ENCODE results near the gene ZNF132.

Gene ZNF132

DNA sequence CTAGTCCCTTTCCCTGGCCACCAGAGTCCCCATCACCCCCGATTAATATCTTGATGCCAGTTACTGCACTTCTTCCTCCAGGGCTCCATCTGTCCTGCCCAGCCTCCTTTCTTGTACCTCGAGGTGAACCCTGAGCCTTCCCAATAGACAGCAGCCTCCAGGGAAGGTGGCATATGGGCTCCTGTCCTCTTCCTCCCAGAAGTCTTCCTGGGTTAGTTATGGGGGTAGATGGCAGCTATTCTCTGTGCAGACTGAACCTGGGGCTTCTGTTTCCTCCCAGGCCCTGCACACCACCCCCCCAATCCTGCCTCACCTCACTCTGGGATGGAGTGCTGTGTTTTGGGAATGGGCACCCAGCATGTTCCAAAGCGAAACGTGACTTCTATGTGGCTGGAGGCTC lies 41.9 kb downstream of the ZNF132 start:
- H3K4me3 ChIP-seq (ENCODE audit: low read length), result no peak overlapping the region
- peaks cover 7% of the 10 kb centered on the region for H3K4me1 ChIP-seq (ENCODE audit: control insufficient read depth, insufficient read depth, low read length)
- H3K36me3 ChIP-seq (ENCODE audit: control insufficient read depth, insufficient read depth, low read length), result peaks cover 13% of the 10 kb centered on the region
- H3K27me3 ChIP-seq (ENCODE audit: control insufficient read depth, insufficient read depth, low read length), result peaks cover 20% of the 10 kb centered on the region
- no peak overlapping the region for H3K9ac ChIP-seq (ENCODE audit: low read length)
- no peak overlapping the region for H3K27ac ChIP-seq (ENCODE audit: low read depth, low read length)

DNA sequence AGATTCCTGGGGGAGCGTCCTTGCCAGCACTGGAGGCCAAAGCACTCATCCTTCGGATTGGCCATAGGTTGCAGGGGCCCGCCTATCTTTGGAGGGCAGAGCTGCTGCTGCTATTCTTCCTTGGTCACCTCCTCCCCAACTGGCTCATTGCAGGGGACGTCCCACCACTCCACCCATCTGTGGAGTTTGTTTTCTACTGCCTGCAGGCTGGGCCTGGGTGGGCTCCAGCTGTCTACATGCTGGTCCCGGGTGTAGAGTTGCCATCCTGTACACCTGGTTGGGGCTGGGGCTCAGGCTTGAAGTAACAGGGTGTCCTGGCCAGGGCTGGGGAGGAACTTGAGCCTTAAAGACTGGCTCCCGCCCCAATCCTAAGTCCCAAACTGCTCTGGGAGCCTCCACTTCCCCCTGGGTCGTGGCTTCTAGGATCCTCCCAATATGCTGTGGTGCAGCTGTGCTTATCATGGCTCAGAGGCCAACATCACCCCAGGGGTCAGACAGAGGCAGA lies 42.4 kb downstream of the ZNF132 start:
- Histone ChIP-seq H3K27me3 (ENCODE audit: control insufficient read depth, insufficient read depth, low read length) (peaks cover 20% of the 10 kb centered on the region), H3K36me3 (ENCODE audit: control insufficient read depth, insufficient read depth, low read length) (peaks cover 18% of the 10 kb centered on the region), H3K4me1 (ENCODE audit: control insufficient read depth, insufficient read depth, low read length) (peaks cover 7% of the 10 kb centered on the region), H3K27ac (ENCODE audit: low read depth, low read length) (no peak overlapping the region), H3K4me3 (ENCODE audit: low read length) (no peak overlapping the region), H3K9ac (ENCODE audit: low read length) (no peak overlapping the region)

DNA sequence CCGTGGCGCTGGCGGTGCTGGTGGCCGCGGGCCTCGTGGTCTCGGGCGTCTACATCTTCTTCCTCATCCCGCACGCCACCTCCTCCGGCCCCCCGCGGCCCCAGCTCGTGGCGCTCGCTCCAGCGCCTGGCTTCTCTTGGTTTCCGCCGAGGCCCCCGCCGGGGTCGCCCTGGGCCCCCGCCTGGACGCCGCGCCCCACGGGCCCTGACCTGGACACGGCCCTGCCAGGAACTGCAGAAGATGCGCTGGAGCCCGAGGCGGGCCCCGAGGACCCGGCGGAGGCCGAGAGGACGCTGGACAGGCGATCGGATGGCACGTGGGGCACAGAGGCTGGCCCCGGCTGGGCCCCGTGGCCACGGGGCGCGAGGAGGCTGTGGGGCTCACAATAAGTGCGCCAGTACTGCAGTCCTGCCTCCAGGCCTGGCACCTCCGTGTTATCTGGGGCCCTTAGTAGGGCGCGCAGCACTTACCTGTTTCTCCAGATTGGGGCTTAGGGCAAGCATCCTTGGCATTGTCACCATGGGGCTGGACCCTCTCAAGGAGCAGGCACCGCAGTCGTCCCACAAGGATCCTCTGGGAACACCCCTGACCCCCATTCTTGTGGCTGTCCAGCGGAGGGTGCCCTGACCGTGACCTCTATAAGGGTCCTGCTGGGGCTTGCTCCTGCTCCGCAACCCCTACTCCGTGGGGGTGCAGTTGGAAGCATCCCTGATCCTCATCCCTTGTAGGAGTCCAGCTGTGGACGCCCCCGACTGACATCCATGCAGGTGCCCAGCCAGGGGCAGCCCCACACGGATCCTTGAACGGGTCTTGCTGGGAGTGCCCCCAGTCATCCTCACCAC lies 43.0 kb downstream of the ZNF132 start:
- H3K4me3 ChIP-seq (ENCODE audit: low read length), result no peak overlapping the region
- H3K27me3 ChIP-seq (ENCODE audit: control insufficient read depth, insufficient read depth, low read length), result peaks cover 20% of the 10 kb centered on the region
- H3K36me3 ChIP-seq (ENCODE audit: control insufficient read depth, insufficient read depth, low read length), result peaks cover 20% of the 10 kb centered on the region
- no peak overlapping the region for H3K9ac ChIP-seq (ENCODE audit: low read length)
- peaks cover 7% of the 10 kb centered on the region for H3K4me1 ChIP-seq (ENCODE audit: control insufficient read depth, insufficient read depth, low read length)
- H3K27ac ChIP-seq (ENCODE audit: low read depth, low read length), result no peak overlapping the region

DNA sequence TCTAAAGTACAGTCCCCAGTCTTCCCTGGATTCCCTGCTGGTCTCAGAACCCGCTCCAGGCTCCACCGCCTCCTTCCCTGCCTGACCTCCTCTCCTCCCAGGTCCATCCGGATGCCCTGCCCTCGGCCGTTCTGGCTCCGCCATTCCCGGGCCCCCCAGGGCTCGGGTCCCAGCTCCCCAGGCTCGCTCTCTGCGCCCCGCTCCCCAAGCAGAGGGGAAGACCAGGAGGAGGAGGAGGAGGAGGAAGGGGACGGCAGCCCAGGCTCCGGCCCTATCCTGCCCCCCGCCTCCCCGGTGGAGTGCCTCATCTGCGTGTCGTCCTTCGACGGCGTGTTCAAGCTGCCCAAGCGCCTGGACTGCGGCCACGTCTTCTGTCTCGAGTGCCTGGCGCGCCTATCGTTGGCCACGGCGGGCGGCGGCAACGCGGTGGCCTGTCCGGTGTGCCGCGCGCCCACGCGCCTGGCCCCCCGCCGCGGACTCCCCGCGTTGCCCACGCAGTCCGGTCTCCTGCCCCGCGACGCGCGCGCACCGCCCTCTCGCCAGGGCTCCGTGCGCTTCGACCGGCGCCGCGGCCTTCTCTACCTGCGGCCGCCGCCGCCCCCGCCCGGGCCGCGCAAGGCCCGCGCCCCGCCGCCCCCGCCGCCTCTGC lies 43.9 kb downstream of the ZNF132 start:
- Histone ChIP-seq H3K36me3 (ENCODE audit: control insufficient read depth, insufficient read depth, low read length) (peaks cover 20% of the 10 kb centered on the region), H3K4me1 (ENCODE audit: control insufficient read depth, insufficient read depth, low read length) (peaks cover 7% of the 10 kb centered on the region), H3K4me3 (ENCODE audit: low read length) (peak overlapping the region; percentile 17), H3K27me3 (ENCODE audit: control insufficient read depth, insufficient read depth, low read length) (peaks cover 20% of the 10 kb centered on the region), H3K27ac (ENCODE audit: low read depth, low read length) (no peak overlapping the region), H3K9ac (ENCODE audit: low read length) (no peak overlapping the region)

DNA sequence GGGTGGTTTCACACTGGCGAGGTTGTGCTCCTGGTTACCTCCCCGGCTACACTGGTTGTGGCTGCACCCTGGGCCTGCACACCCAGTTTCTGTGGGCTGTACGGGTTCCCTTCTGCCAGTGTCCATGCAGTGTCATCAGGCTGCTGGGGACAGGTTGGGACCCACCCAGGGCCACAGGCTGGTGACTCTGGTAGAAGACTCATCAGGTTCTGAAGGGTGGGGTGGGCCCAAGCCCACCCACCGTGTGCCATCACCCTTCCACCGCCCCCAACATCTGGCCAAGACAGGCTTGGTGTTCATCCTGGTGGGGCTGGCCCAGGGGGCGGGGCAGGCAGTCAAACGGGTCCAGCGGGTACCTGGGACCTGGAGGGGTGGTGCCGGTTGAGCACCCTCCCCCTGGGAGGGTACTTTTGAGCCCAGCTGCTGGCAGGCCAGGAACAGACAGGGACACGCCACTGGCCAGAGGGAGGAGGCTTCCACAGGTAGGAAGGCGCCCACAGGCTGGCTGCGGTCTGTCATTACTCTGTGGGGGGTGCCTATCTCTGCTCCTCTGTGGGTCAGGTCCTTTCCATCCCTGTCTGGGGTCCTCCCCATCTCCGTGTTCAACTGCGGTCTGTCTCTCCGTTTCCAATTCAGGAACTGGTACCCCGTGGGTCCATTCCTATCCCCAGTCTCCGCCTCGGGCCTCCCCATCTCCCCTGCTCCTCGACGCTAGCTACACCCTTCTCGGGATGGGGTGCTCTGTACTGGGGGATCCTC lies 44.6 kb downstream of the ZNF132 start, which contains the start of gene RNF225:
TSS of gene RNF225 (plus strand) at position 437 of the 759 bp plus-strand sequence. CDS start 434 bp downstream, outside the sequence.
- Histone ChIP-seq H3K9ac (ENCODE audit: low read length) (no peak within 1 kb of the TSS), H3K4me3 (ENCODE audit: low read length) (peak within 1 kb of the TSS; percentile 17), H3K36me3 (ENCODE audit: control insufficient read depth, insufficient read depth, low read length) (peaks cover 20% of the 10 kb centered on the region), H3K4me1 (ENCODE audit: control insufficient read depth, insufficient read depth, low read length) (peaks cover under 1% of the 10 kb centered on the region), H3K27ac (ENCODE audit: low read depth, low read length) (no peak within 1 kb of the TSS), H3K27me3 (ENCODE audit: control insufficient read depth, insufficient read depth, low read length) (peaks cover 20% of the 10 kb centered on the region)

DNA sequence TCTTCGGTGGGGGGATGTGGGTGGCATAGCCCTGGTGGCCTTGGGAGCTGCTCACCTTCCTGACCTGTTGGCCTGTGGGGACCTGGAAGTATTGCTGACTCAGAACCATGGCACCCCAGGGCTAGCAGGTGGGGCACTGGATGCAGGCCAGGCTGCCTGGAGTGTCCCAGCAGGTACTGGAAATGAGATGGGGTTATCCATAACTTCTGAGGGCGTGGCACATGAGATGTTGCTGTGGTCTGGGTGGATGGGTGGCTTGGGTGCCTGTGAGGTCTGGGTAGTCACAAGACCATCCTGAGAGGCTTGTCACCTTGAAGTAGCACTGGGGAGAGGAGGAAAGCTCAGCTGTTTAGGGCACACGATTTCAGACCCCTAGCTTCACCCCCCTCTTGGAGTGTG lies 45.1 kb downstream of the ZNF132 start:
- H3K9ac ChIP-seq (ENCODE audit: low read length), result no peak overlapping the region
- H3K4me1 ChIP-seq (ENCODE audit: control insufficient read depth, insufficient read depth, low read length), result no peaks in the 10 kb centered on the region
- H3K4me3 ChIP-seq (ENCODE audit: low read length), result no peak overlapping the region
- peaks cover 20% of the 10 kb centered on the region for H3K27me3 ChIP-seq (ENCODE audit: control insufficient read depth, insufficient read depth, low read length)
- H3K36me3 ChIP-seq (ENCODE audit: control insufficient read depth, insufficient read depth, low read length), result peaks cover 20% of the 10 kb centered on the region
- no peak overlapping the region for H3K27ac ChIP-seq (ENCODE audit: low read depth, low read length)

DNA sequence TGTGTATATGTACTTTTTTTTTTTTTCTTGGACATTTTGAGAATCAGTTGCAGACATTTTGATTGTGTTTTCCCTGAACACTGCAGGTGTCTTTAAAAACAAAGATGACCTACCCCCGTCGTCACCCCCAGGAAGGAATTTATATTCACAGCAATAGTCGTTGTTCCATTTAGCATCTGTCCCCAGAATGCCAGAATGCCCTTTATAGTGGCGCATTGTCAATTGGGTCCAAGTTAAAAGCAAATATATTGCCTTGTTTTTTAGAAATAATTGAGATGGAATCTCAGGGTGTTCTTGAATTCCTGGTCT lies 46.3 kb downstream of the ZNF132 start:
- Histone ChIP-seq H3K4me1 (ENCODE audit: control insufficient read depth, insufficient read depth, low read length) (no peaks in the 10 kb centered on the region), H3K4me3 (ENCODE audit: low read length) (no peak overlapping the region), H3K27ac (ENCODE audit: low read depth, low read length) (no peak overlapping the region), H3K9ac (ENCODE audit: low read length) (no peak overlapping the region), H3K27me3 (ENCODE audit: control insufficient read depth, insufficient read depth, low read length) (peaks cover 20% of the 10 kb centered on the region), H3K36me3 (ENCODE audit: control insufficient read depth, insufficient read depth, low read length) (peaks cover 21% of the 10 kb centered on the region)

DNA sequence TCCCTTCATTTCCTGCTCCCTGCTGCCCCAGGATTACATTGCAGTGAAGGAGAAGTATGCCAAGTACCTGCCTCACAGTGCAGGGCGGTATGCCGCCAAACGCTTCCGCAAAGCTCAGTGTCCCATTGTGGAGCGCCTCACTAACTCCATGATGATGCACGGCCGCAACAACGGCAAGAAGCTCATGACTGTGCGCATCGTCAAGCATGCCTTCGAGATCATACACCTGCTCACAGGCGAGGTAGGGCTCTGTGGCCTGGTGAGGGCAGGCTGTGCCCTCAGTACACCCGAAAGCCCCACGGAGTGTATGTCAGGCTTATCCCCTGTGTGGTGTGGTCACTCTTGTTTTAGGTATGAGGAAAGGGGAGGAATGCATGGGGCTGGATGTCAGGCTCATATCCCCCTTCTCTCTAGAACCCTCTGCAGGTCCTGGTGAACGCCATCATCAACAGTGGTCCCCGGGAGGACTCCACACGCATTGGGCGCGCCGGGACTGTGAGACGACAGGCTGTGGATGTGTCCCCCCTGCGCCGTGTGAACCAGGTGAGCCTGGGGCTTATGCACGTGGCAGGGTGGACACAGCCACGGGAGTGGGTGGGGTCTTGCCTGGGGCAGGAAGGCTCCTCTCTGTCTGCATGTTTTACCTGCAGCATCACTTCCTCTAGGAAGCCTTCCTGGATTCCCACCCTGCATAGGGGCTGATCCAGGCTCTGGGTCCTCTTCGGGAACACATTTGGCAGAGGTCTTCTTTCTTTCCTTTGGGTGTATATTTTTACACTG lies 46.8 kb downstream of the ZNF132 start:
- H3K27me3 ChIP-seq (ENCODE audit: control insufficient read depth, insufficient read depth, low read length), result peaks cover 20% of the 10 kb centered on the region
- no peak overlapping the region for H3K27ac ChIP-seq (ENCODE audit: low read depth, low read length)
- H3K4me1 ChIP-seq (ENCODE audit: control insufficient read depth, insufficient read depth, low read length), result no peaks in the 10 kb centered on the region
- H3K36me3 ChIP-seq (ENCODE audit: control insufficient read depth, insufficient read depth, low read length), result peaks cover 24% of the 10 kb centered on the region
- no peak overlapping the region for H3K9ac ChIP-seq (ENCODE audit: low read length)
- H3K4me3 ChIP-seq (ENCODE audit: low read length), result no peak overlapping the region

DNA sequence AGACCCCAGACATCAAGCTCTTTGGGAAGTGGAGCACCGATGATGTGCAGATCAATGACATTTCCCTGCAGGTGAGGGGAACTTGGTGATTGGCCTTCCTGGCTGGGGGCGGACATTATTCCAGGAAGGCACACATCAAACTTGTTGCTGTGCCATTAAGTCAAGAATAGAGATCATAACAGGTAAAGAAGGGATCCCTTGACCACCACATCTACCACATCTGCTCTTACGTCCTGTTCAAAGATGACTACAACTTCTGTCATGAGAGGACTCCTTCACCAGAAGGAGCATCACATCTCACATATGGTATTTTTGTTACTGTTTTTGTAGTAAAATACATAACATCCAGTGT lies 51.8 kb downstream of the ZNF132 start:
- peaks cover 17% of the 10 kb centered on the region for H3K4me1 ChIP-seq (ENCODE audit: control insufficient read depth, insufficient read depth, low read length)
- no peaks in the 10 kb centered on the region for H3K27me3 ChIP-seq (ENCODE audit: control insufficient read depth, insufficient read depth, low read length)
- no peak overlapping the region for H3K27ac ChIP-seq (ENCODE audit: low read depth, low read length)
- peak overlapping the region; percentile 83 for H3K9ac ChIP-seq (ENCODE audit: low read length)
- peaks cover 12% of the 10 kb centered on the region for H3K36me3 ChIP-seq (ENCODE audit: control insufficient read depth, insufficient read depth, low read length)
- H3K4me3 ChIP-seq (ENCODE audit: low read length), result peak overlapping the region; percentile 98

DNA sequence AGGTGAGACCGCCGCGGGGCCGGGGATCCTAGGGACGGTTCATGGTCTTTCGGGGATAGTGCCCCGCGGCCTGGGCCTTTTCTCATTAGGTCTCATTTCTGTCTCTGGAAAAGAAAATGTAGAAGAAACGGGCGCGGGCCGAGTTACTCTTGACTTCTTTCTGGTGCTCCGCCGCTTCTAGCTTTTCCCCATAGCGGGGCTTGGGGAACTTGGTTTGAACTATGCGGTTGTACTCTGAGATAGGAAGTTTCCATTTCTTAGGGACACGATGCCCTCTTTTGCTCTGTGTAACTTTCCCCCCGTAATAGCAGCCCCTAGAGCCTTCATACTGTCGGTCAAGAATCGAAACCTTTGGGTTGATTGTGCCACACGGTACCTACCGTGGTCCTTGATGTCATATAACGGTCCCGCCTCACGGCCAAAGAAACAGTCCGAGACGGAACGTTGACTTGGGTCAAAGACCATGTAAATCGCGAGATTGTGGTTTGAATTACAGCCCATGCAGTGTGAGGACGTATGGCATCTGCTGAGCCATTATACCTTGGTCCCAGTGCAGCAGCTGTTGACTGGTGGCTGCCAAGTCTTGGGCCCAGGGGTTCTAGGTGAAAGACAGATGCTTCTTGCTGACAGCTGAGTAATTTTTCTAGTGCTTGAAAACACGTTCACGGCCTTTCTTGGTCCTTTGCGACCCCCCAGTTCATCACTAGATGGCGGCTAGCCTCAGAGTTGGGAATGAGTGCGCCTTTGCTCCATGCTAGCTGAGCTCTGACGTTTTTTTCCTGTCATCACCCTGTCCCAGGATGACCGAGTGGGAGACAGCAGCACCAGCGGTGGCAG lies 52.4 kb downstream of the ZNF132 start:
- H3K4me1 ChIP-seq (ENCODE audit: control insufficient read depth, insufficient read depth, low read length), result peaks cover 17% of the 10 kb centered on the region

DNA sequence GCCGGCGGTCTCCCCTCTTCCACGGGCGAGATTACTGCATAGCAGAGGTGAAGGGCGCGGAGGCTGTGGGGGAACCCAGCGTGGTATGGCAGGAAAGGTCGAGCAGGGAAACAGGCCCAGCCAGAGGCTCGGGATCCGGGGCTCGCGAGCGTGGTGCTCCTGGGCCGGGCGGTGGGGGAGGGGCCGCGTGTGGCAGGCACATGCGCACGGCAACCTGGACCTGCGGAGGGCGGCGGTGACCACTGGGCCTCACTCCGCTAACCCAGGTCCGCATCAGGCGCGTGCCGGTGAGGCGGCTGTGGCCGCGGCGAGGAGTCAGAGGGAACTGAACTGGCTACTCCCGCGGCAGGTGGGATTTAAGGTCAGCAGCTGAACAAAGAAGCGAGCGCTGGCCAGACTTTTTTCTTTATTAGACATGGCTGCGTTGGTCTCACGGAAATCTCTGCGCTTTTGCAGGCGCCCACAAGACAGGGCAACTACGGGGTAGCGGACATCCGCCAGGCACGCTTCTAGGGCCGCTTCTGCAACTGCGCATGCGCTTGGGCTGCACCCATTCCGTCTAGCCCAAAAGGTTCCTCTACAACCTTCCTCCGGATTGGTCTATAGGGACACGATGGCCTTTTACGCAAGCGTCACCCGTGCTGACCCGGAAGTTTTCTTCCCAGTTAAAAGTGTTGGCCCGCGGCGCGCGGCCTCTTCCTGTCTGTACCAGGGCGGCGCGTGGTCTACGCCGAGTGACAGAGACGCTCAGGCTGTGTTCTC lies 53.2 kb downstream of the ZNF132 start, which contains the start of gene RPS5:
TSS of gene RPS5 (plus strand) at position 694 of the 762 bp plus-strand sequence. CDS start 869 bp downstream, outside the sequence.
- Histone ChIP-seq H3K27ac (ENCODE audit: low read depth, low read length) (peak within 1 kb of the TSS; percentile 99), H3K27me3 (ENCODE audit: control insufficient read depth, insufficient read depth, low read length) (no peaks in the 10 kb centered on the region), H3K9ac (ENCODE audit: low read length) (peak within 1 kb of the TSS; percentile 97), H3K36me3 (ENCODE audit: control insufficient read depth, insufficient read depth, low read length) (peaks cover 5% of the 10 kb centered on the region), H3K4me3 (ENCODE audit: low read length) (peak within 1 kb of the TSS; percentile 98), H3K4me1 (ENCODE audit: control insufficient read depth, insufficient read depth, low read length) (peaks cover 17% of the 10 kb centered on the region)

More for the DNA sequence above, 52.4 kb downstream of the ZNF132 start:
- peaks cover 6% of the 10 kb centered on the region for H3K36me3 ChIP-seq (ENCODE audit: control insufficient read depth, insufficient read depth, low read length)
- H3K4me3 ChIP-seq (ENCODE audit: low read length), result peak overlapping the region; percentile 98
- peak overlapping the region; percentile 83 for H3K9ac ChIP-seq (ENCODE audit: low read length)
- no peaks in the 10 kb centered on the region for H3K27me3 ChIP-seq (ENCODE audit: control insufficient read depth, insufficient read depth, low read length)
- peak overlapping the region; percentile 99 for H3K27ac ChIP-seq (ENCODE audit: low read depth, low read length)
